Stimulated activated CD4-positive, alpha-beta T cell treated with anti-CD3 and anti-CD28 coated beads, Interleukin-2, amount 100 ng/mL, for 4 hours (primary cell): ENCODE data around the gene IL17C.
A peak's percentile ranks its signal among the peaks of the same experiment; 100 is the strongest.

Experiments used
- DNase-seq: peaks from one replicate; pipeline ENCODE4 v3.0.0-alpha.2; 2020; ENCODE audit warnings: low read depth

Gene IL17C

GRCh38 chr16:88610080-88610479 is 28.3 kb upstream of the IL17C start:
- DNase-seq: no peak

- DNase-seq: no peak
These were observed 27.2 kb upstream of the IL17C start for GRCh38 chr16:88610909-88611812.

GRCh38 chr16:88613293-88613692 is 25.1 kb upstream of the IL17C start:
- no peak for DNase-seq

- DNase-seq: no peak
These were observed 24.2 kb upstream of the IL17C start for GRCh38 chr16:88613911-88614817.

GRCh38 chr16:88614818-88615580 is 23.4 kb upstream of the IL17C start:
- no peak for DNase-seq

GRCh38 chr16:88616320-88616719 is 22.1 kb upstream of the IL17C start:
- DNase-seq: no peak

- DNase-seq: no peak
These were observed 21.6 kb upstream of the IL17C start for GRCh38 chr16:88616736-88617135.

GRCh38 chr16:88617268-88618031 is 20.9 kb upstream of the IL17C start:
- DNase-seq: no peak

GRCh38 chr16:88618182-88618955 is 20.0 kb upstream of the IL17C start:
- no peak for DNase-seq

GRCh38 chr16:88618956-88619667 is 19.3 kb upstream of the IL17C start:
- no peak for DNase-seq

- peak; percentile 26 for DNase-seq
These were observed 18.2 kb upstream of the IL17C start for GRCh38 chr16:88619859-88620815.

GRCh38 chr16:88622125-88622524 is 16.2 kb upstream of the IL17C start:
- DNase-seq: no peak

GRCh38 chr16:88622866-88623265 is 15.5 kb upstream of the IL17C start:
- no peak for DNase-seq

GRCh38 chr16:88623858-88624257 is 14.5 kb upstream of the IL17C start:
- DNase-seq: no peak

GRCh38 chr16:88624481-88624880 is 13.9 kb upstream of the IL17C start:
- no peak for DNase-seq

- DNase-seq: no peak
These were observed 13.3 kb upstream of the IL17C start for GRCh38 chr16:88624977-88625576.

GRCh38 chr16:88626646-88627045 is 11.7 kb upstream of the IL17C start:
- DNase-seq: no peak
